ENCODE measurements around the gene RAB35.

Gene RAB35

DNA sequence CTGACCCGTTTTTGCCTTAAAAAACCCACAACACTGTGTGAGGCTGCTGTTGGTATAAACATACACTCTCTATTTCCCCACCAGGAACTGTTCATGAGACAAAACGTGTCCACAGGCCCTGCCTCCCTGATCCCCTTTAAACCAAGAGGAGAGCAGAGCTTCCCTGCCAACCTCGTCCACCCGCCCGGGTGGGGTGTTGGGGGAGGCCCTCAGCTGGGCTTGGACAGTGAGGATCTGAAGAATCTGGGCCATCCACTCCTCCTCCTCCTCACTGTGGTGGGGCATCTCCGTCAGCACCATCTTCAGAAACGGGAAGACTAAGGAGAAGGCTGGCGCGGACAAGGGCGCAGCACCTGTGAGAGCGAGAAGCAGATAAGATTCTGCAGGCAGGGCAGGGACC, 41.1 kb upstream of the RAB35 start:
- no peak overlapping the region for H2BK120ac ChIP-seq (ENCODE audit: low read depth, low read length)
- no peak overlapping the region for H3K56ac ChIP-seq (ENCODE audit: low read length)
- no peak for DNase-seq
- no peak overlapping the region for H2AK5ac ChIP-seq (ENCODE audit: low read length)
- H3K18ac ChIP-seq (ENCODE audit: low read length): no peak overlapping the region
- H3K27me3 ChIP-seq (ENCODE audit: insufficient read depth, low read length, poor library complexity): no peaks in the 10 kb centered on the region
- H4K8ac ChIP-seq (ENCODE audit: low read depth, low read length): no peak overlapping the region
- H3K36me3 ChIP-seq (ENCODE audit: control insufficient read depth, insufficient read depth, low read length): peaks cover 47% of the 10 kb centered on the region
- H3K23ac ChIP-seq (ENCODE audit: low read length): no peak overlapping the region
- no peaks in the 10 kb centered on the region for H3K79me2 ChIP-seq (ENCODE audit: control insufficient read depth, insufficient read depth, low read length)
- no peak overlapping the region for H2BK15ac ChIP-seq (replicated peaks; ENCODE audit: low read depth)
- H3K4me3 ChIP-seq (ENCODE audit: low read length): no peak overlapping the region
- no peak overlapping the region for H4K5ac ChIP-seq (ENCODE audit: low read length)
- no CpG with 5 or more reads among the region's 11 CpGs for WGBS (ENCODE audit: extremely low coverage, insufficient coverage, low lambda C conversion rate)
- H3K9ac ChIP-seq (ENCODE audit: low read length): no peak overlapping the region
- H3K4me1 ChIP-seq (ENCODE audit: control insufficient read depth, low read depth, low read length): no peaks in the 10 kb centered on the region
- no peaks in the 10 kb centered on the region for H3K79me1 ChIP-seq (ENCODE audit: low read length)
- no peak overlapping the region for H3K27ac ChIP-seq (ENCODE audit: low read depth, low read length)
- H3K4ac ChIP-seq (ENCODE audit: low read depth, low read length): no peak overlapping the region
- no peak overlapping the region for H3K4me2 ChIP-seq (ENCODE audit: low read length)
- no peak overlapping the region for H2BK5ac ChIP-seq (ENCODE audit: low read length)

DNA sequence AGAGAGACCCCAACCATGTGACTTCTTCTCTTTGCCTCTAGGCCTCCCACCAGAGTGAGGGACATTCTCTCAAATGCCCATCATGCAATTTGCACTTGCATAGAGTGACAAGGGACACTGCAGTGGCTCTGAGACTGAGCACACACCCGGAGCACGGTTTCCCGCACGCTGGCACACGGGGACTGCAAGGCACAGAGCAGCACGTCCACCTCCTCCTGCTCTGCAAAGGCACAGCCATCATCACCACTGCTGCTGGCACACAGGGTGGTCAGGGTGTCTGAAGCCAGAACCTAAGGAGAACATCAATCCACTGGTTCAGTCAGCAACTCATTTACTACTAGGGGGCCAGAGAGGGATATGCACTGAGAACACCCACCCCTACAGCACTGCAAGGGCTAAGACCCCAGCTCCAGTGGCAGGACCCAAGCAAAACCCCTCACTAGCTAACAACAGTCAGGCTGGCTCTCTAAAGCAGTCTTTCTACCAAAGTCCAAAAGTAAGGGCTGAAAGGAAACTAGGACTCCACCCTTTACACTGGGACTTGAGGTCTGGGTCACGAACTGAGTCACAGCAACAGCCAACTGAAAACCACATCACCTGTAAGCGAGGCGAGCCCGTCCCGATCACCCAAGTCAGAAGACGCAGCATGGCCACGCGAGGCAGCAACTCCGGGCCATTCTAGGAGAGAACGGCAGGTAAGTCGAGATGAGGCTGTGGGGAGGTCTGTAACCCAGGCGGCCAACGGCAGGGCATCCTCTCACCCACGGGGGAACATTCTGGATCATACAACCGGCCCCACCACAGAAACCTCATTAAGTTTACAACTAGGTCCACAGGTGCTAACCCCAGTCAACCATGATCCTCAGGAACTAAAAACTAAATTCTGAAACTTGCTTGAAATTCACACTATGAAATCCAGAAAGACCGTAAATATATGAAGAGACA, 40.0 kb upstream of the RAB35 start:
- Histone ChIP-seq H2BK15ac (replicated peaks; ENCODE audit: low read depth) (no peak overlapping the region), H2BK120ac (ENCODE audit: low read depth, low read length) (no peak overlapping the region), H3K79me1 (ENCODE audit: low read length) (no peaks in the 10 kb centered on the region), H3K27ac (ENCODE audit: low read depth, low read length) (no peak overlapping the region), H4K5ac (ENCODE audit: low read length) (no peak overlapping the region), H3K4ac (ENCODE audit: low read depth, low read length) (no peak overlapping the region), H3K56ac (ENCODE audit: low read length) (no peak overlapping the region), H3K4me1 (ENCODE audit: control insufficient read depth, low read depth, low read length) (no peaks in the 10 kb centered on the region), H3K9ac (ENCODE audit: low read length) (no peak overlapping the region), H3K4me2 (ENCODE audit: low read length) (no peak overlapping the region), H3K23ac (ENCODE audit: low read length) (no peak overlapping the region), H3K79me2 (ENCODE audit: control insufficient read depth, insufficient read depth, low read length) (no peaks in the 10 kb centered on the region), H2AK5ac (ENCODE audit: low read length) (no peak overlapping the region), H4K8ac (ENCODE audit: low read depth, low read length) (no peak overlapping the region), H3K36me3 (ENCODE audit: control insufficient read depth, insufficient read depth, low read length) (peaks cover 40% of the 10 kb centered on the region), H3K4me3 (ENCODE audit: low read length) (no peak overlapping the region), H2BK5ac (ENCODE audit: low read length) (no peak overlapping the region), H3K27me3 (ENCODE audit: insufficient read depth, low read length, poor library complexity) (no peaks in the 10 kb centered on the region), H3K18ac (ENCODE audit: low read length) (no peak overlapping the region)
- no CpG with 5 or more reads among the region's 22 CpGs for WGBS (ENCODE audit: extremely low coverage, insufficient coverage, low lambda C conversion rate)
- DNase-seq: no peak

DNA sequence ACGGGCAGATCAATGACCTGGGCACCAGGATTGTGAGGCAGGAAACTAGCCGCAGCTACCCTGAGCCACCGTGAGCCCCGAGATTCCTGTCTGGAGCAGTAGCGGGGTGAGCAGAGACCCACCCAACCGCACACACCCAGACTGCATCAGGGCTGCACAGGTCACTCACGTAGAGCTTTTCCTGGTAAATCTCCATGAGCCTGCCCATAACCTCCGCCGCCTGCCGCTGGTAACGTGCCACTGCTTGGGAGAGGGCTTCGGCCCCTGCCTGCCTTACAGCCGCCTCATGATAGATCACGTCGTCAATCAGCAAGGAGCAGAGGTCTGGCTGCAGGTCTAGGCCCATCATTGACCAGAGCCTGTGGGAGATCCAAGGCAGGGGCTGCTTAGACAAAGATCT, 38.5 kb upstream of the RAB35 start:
- H3K9ac ChIP-seq (ENCODE audit: low read length): no peak overlapping the region
- H3K4ac ChIP-seq (ENCODE audit: low read depth, low read length): no peak overlapping the region
- H3K27ac ChIP-seq (ENCODE audit: low read depth, low read length): no peak overlapping the region
- no peak overlapping the region for H2BK120ac ChIP-seq (ENCODE audit: low read depth, low read length)
- H3K56ac ChIP-seq (ENCODE audit: low read length): no peak overlapping the region
- H3K4me1 ChIP-seq (ENCODE audit: control insufficient read depth, low read depth, low read length): no peaks in the 10 kb centered on the region
- no peak overlapping the region for H3K4me3 ChIP-seq (ENCODE audit: low read length)
- no peak overlapping the region for H3K4me2 ChIP-seq (ENCODE audit: low read length)
- peaks cover 31% of the 10 kb centered on the region for H3K36me3 ChIP-seq (ENCODE audit: control insufficient read depth, insufficient read depth, low read length)
- H2BK5ac ChIP-seq (ENCODE audit: low read length): no peak overlapping the region
- no CpG with 5 or more reads among the region's 15 CpGs for WGBS (ENCODE audit: extremely low coverage, insufficient coverage, low lambda C conversion rate)
- no peaks in the 10 kb centered on the region for H3K79me2 ChIP-seq (ENCODE audit: control insufficient read depth, insufficient read depth, low read length)
- H4K5ac ChIP-seq (ENCODE audit: low read length): no peak overlapping the region
- DNase-seq: no peak
- no peak overlapping the region for H2BK15ac ChIP-seq (replicated peaks; ENCODE audit: low read depth)
- H3K18ac ChIP-seq (ENCODE audit: low read length): no peak overlapping the region
- H3K79me1 ChIP-seq (ENCODE audit: low read length): no peaks in the 10 kb centered on the region
- no peak overlapping the region for H4K8ac ChIP-seq (ENCODE audit: low read depth, low read length)
- H3K23ac ChIP-seq (ENCODE audit: low read length): no peak overlapping the region
- H3K27me3 ChIP-seq (ENCODE audit: insufficient read depth, low read length, poor library complexity): no peaks in the 10 kb centered on the region
- no peak overlapping the region for H2AK5ac ChIP-seq (ENCODE audit: low read length)

DNA sequence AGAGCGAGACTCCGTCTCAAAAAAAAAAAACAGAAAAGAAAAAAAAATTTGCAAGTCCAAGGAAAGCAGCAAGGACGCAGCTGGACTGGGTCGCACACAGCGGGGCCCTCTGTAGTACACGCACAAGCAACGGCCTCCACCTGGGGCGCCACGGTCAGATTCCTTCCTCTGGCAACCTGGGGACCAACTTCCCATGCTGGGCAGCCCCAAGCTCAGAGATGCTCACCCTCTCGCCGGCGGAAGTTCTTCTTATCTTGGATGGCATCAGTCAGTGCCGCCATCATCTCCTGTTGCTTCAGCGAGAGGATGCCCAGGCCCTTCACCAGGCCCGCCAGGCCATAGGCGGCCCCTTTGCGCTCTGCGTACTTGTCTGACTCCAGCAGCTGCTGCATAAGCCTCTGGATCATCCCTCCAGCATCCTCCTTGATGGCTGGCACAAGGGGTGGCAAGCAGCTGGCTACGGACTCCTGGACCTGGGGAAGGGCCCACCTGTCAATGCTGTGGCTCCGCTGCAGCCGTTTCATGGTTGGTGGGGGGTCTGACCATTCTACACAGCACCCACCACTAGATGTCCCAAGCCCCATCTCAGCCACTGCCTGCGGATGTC, 34.5 kb upstream of the RAB35 start:
- H3K27me3 ChIP-seq (ENCODE audit: insufficient read depth, low read length, poor library complexity): no peaks in the 10 kb centered on the region
- H2AK5ac ChIP-seq (ENCODE audit: low read length): no peak overlapping the region
- no peak overlapping the region for H3K4me2 ChIP-seq (ENCODE audit: low read length)
- H3K18ac ChIP-seq (ENCODE audit: low read length): no peak overlapping the region
- H3K4me3 ChIP-seq (ENCODE audit: low read length): no peak overlapping the region
- no peaks in the 10 kb centered on the region for H3K79me2 ChIP-seq (ENCODE audit: control insufficient read depth, insufficient read depth, low read length)
- H3K36me3 ChIP-seq (ENCODE audit: control insufficient read depth, insufficient read depth, low read length): peaks cover 41% of the 10 kb centered on the region
- H4K5ac ChIP-seq (ENCODE audit: low read length): no peak overlapping the region
- no peak for DNase-seq
- no peak overlapping the region for H3K4ac ChIP-seq (ENCODE audit: low read depth, low read length)
- no peak overlapping the region for H2BK5ac ChIP-seq (ENCODE audit: low read length)
- no peak overlapping the region for H3K23ac ChIP-seq (ENCODE audit: low read length)
- H2BK120ac ChIP-seq (ENCODE audit: low read depth, low read length): no peak overlapping the region
- H3K4me1 ChIP-seq (ENCODE audit: control insufficient read depth, low read depth, low read length): no peaks in the 10 kb centered on the region
- H2BK15ac ChIP-seq (replicated peaks; ENCODE audit: low read depth): no peak overlapping the region
- H4K8ac ChIP-seq (ENCODE audit: low read depth, low read length): no peak overlapping the region
- WGBS (ENCODE audit: extremely low coverage, insufficient coverage, low lambda C conversion rate): no CpG with 5 or more reads among the region's 22 CpGs
- H3K79me1 ChIP-seq (ENCODE audit: low read length): no peaks in the 10 kb centered on the region
- H3K56ac ChIP-seq (ENCODE audit: low read length): no peak overlapping the region
- H3K27ac ChIP-seq (ENCODE audit: low read depth, low read length): no peak overlapping the region
- no peak overlapping the region for H3K9ac ChIP-seq (ENCODE audit: low read length)

DNA sequence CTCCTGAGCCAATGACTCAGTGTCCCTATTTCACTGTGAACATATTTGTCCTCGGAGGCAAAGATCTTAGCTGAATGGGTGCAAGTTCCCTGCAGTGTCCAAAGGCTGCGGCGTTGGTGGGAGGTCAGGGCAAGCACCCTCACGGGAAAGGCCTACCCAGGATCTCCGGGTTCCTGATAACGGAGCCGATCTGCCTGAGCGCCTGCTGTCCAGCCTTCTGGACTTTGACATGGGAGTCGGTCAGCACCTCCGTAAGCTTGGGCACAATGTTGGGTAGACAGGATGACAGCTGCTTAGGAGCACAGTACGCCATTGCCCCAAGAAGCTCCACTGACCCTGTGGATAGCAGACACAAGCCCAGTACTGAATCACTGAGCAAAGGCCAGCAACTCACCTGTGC, 31.5 kb upstream of the RAB35 start:
- no peaks in the 10 kb centered on the region for H3K27me3 ChIP-seq (ENCODE audit: insufficient read depth, low read length, poor library complexity)
- no peaks in the 10 kb centered on the region for H3K79me2 ChIP-seq (ENCODE audit: control insufficient read depth, insufficient read depth, low read length)
- H3K36me3 ChIP-seq (ENCODE audit: control insufficient read depth, insufficient read depth, low read length): peaks cover 33% of the 10 kb centered on the region

More for the DNA sequence above, 31.5 kb upstream of the RAB35 start:
- H2BK15ac ChIP-seq (replicated peaks; ENCODE audit: low read depth): no peak overlapping the region
- no peak overlapping the region for H2BK120ac ChIP-seq (ENCODE audit: low read depth, low read length)
- H3K4me2 ChIP-seq (ENCODE audit: low read length): no peak overlapping the region
- no peak overlapping the region for H2AK5ac ChIP-seq (ENCODE audit: low read length)
- no peak overlapping the region for H4K5ac ChIP-seq (ENCODE audit: low read length)
- no peak overlapping the region for H3K4ac ChIP-seq (ENCODE audit: low read depth, low read length)
- no peak overlapping the region for H3K27ac ChIP-seq (ENCODE audit: low read depth, low read length)
- no peak overlapping the region for H4K8ac ChIP-seq (ENCODE audit: low read depth, low read length)
- DNase-seq: no peak
- no peak overlapping the region for H3K18ac ChIP-seq (ENCODE audit: low read length)
- H3K23ac ChIP-seq (ENCODE audit: low read length): no peak overlapping the region
- H3K4me3 ChIP-seq (ENCODE audit: low read length): no peak overlapping the region
- H3K4me1 ChIP-seq (ENCODE audit: control insufficient read depth, low read depth, low read length): no peaks in the 10 kb centered on the region
- no peak overlapping the region for H3K56ac ChIP-seq (ENCODE audit: low read length)
- no CpG with 5 or more reads among the region's 11 CpGs for WGBS (ENCODE audit: extremely low coverage, insufficient coverage, low lambda C conversion rate)
- H2BK5ac ChIP-seq (ENCODE audit: low read length): no peak overlapping the region
- no peaks in the 10 kb centered on the region for H3K79me1 ChIP-seq (ENCODE audit: low read length)
- H3K9ac ChIP-seq (ENCODE audit: low read length): no peak overlapping the region
